CD4-positive, alpha-beta T cell treated with Interferon gamma for 1 hour (primary cell): Measurements from ENCODE around the gene TMEM161A.
"Not testable (repeated sequence)": the region's sequence is repeated elsewhere in the genome, so short reads cannot be mapped to it uniquely, and the experiment has no call there.

Source experiments
- DNase-seq: peaks from one replicate; pipeline ENCODE4 v3.0.0-alpha.2; 2020

Gene TMEM161A

GRCh38 chr19:19138109-19138981 is at the start of gene TMEM161A:
Gene TMEM161A (minus strand): TSS chr19:19138478. CDS start chr19:19138428, 50 bp downstream.
- peak; percentile 96 for DNase-seq

GRCh38 chr19:19186742-19187141 is 48.5 kb upstream of the TMEM161A start:
- no peak for DNase-seq

DNA sequence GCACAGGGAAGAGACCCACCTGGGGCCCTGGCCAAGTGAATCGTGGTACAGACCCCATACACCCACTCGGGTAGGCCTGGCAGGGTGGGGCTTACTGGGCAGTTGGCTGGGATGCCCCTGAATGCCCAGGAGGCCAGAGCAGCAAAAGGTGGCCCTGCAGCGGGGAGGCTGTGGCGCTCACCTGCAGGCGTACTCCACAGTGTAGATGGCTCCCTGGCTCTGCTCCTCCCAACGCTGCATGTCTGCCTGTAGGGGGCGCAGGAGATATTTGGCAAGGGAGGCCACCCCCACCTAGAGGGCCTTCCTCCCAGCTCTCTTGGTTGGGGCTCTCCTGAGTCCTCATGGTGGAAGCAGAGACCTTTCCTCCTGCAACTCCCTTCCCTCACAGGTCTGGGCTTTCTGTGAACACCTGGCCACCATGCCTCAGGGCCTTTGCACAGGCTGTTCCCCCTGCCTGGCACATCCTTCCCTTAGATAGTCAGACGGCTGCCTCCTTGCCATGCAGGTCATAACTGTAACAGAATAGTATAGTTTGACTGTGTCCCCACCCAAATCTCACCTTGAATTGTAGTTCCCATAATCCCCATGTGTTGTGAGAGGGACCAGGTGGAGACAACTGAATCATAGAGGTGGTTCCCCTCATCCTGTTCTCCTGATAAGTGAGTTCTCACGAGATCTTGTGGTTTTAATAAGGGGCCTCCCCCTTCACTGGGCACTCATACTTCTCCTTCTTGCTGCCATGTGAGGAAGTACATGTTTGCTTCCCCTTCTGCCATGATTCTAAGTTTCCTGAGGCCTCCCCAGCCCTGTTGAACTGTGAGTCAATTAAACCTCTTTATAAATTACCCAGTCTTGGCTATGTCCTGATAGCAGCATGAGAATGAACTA is 47.8 kb upstream of the TMEM161A start:
- peak; percentile 48 for DNase-seq

- no peak for DNase-seq
These were observed 43.3 kb upstream of the TMEM161A start for GRCh38 chr19:19181488-19181998.

GRCh38 chr19:19179548-19180441 is 41.5 kb upstream of the TMEM161A start:
- DNase-seq, result no peak

DNA sequence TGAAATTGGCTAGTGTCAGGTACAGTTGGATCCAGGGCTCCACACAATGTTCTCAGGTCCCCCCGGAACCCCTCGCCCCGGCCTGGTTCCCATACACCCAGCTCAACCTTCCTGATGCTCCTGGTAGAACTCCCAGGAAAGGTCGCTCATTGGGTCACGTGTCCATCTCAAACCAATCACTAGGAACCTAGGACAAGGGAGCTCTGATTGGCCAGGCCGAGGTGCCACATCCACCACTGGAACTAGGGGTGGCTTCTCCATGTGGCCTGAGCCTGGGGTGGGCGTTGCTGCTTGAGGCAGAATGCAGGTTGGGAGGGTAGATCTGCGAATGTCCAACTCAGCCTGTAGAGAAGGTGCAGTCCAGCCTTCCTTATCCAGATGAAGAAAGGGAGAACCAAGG is 38.7 kb upstream of the TMEM161A start:
- DNase-seq, result no peak

- DNase-seq, result not testable (repeated sequence)
These were observed 35.0 kb upstream of the TMEM161A start for GRCh38 chr19:19173243-19173642.

GRCh38 chr19:19171821-19172532 is 33.7 kb upstream of the TMEM161A start:
- no peak for DNase-seq

DNA sequence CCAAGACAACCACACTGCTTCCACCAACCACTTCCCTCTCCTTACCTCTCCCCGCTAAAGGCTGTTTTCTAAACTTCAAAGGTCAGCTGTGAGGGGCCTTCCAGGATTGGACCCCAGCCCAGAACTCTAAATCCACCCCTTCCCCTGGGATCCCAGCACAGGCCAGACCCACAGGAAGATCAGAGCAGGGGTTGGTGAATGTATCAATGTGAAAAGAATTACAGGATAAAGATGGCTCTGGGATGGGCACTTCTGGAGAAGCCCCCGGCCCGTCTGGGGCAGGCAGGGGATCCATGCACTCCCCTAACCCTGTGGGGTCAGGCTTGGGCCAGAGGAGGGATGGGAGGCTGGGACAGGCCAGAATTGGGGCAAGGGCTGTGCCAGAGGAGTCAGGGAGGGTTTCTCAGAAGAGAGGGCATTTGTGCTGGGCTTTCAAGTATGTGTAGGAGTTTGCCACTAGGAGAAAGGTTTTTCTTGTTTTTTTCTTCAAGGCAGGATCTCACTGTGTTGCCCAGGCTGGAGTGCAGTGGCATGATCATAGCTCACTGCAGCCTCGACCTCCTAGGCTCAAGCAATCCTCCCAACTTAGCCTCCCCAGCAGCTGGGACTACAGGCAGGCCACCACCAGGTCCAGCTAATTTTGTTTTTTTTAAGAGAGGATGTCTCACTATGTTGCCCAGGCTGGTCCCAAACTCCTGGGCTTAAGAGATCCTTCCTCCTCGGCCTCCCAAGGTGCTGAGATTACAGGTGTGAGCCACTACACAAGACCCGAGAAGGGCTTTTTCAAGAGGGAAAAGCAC is 32.8 kb upstream of the TMEM161A start:
- DNase-seq, result no peak

DNA sequence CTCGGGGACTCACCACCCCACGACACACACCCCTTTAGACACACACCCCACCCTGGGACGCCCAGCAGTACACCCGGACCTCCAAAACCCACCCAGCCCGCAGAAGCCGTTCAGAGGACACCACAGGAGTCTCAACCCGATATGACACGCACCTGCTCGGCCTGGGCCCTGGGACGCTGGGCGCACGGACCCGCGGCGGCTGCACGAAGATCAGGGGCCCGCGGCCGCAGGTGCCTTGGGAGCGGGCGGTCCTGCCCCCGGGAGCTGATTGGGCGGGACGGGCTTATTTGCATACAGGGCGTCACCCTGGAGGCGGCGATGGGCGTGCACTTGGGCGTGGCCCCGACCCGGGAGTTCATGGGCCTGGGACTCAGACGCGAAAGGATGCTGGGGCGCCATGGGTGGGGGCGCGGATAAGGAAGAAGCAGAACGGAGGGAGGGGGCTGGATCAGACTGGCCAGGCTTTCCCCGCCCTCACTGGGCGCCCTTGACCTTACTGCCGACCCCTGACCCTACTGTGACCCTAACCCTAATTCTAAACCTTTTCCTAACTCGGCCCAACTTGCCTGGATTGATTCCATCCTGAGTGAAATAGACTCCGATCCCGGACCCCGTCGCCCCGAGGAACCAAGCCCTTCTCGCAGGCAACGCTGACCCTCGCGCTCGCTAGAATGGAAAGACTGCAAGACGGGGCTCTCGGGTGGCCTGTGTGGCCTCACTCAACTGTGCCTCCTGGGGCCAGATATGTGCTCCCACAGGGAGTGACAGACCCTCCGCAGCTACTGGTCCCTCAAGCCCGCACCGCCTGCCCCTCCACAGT is 32.0 kb upstream of the TMEM161A start, which contains the start of gene MEF2B:
MEF2B (minus strand) TSS at position 211 of the 820 bp plus-strand sequence. CDS start 19,528 bp downstream, outside the sequence.
- DNase-seq, result peak; percentile 79

GRCh38 chr19:19169236-19170052 is 31.2 kb upstream of the TMEM161A start:
- no peak for DNase-seq

DNA sequence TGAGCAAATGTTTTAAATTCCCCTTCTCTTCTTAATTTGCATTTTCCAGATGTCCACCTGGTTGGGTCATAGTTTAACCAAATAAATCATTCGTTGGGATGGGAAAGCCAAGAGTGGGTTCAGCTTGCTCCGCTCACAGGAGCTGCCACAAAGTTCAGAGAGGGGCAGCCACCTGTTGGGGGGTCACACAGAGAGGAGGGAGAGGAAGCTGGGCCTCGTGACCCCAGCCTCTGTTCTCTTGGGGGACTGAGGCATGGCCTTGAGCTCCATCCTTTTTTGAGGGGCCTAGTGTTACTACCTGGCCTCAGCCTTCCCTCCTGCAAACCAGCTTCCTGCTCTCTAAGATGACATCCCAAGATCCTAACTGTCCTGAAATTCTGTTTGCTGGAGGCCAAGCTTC is 29.3 kb upstream of the TMEM161A start:
- DNase-seq, result no peak

GRCh38 chr19:19165396-19165795 is 27.1 kb upstream of the TMEM161A start:
- DNase-seq, result no peak

DNA sequence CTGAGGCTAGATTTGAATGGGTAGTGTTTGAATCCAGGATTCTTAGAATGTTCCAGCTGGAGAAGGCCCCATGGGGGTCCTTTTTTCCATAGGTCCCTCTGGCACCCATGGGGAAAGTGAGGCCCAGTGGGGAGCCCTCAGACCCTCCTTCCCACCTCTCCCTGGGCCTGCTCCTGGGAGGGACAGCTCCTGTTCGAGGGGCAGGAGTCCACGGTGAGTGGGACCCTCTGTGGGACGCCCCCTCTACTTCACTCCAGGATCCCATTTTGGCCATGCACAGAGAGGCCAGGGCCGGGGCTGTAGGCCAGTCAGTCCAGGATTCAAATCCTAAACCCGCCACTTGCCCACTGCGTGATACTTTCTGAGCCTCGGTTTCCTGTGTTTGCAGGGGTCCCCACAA is 24.2 kb upstream of the TMEM161A start:
- DNase-seq, result no peak

DNA sequence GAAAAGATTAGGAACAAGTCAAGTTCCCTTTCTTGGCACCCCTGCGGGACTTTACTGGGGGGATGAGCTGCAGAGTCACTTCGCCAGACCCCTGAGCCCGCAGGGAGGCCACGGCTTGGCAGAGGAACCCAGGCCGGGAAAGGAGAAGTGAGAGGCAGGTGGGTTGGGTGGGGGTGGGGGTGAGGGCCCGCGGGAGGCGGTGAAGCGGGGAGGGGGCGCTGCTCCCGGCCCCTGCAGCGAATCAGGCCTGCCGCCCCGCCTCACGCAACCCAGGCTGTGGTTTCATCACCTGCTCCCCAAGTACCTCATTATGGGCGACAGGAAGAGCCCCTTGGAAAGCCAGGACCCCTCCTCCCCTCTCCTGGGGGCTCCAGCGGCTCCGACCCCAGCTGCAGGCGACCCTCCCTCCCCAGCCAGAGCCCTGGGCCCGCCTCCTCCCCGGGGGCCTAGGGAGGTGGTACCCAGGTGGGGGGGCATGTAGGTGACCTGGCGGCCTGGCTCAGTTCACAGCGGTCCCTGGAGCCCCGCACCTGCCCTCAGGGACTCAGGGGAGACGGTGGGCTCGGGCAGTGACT is 22.3 kb upstream of the TMEM161A start:
- peak; percentile 37 for DNase-seq

- no peak for DNase-seq
These were observed 21.3 kb upstream of the TMEM161A start for GRCh38 chr19:19159534-19159933.

DNA sequence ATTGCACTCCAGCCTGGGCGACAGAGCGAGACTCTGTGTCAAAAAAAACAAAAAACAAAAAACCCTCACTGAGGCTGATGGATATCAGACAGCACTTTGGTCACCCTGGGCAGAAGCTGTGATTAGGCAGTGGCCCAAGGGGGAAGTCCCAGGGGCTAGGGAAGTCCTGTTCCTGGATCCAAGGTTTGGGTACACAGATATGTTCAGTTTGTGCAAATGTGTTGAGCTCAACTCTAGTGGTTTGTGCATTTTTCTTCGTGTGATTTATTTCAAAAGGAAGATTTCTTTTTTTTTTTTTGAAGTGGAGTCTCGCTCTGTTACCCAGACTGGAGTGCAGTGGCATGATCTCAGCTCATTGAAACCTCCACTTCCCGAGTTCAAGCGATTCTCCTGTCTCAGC is 19.5 kb upstream of the TMEM161A start:
- DNase-seq, result no peak

GRCh38 chr19:19155495-19156219 is 17.4 kb upstream of the TMEM161A start:
- no peak for DNase-seq
